HG02938 (cell line): ENCODE results near the gene ATP2B3.

Experiments
- ATAC-seq: cut with Tn5 transposase; IDR thresholded peaks from one replicate; pipeline ENCODE4 v1.9.1; 2021; ENCODE audit warnings: mild to moderate bottlenecking, moderate library complexity; ENCODE audit not compliant: unreplicated experiment

ATP2B3 gene

GRCh38 chrX:153507484-153508178 lies 9.8 kb upstream of the ATP2B3 start:
- ATAC-seq = no peak

GRCh38 chrX:153509592-153509991 lies 7.8 kb upstream of the ATP2B3 start:
- no peak for ATAC-seq

DNA sequence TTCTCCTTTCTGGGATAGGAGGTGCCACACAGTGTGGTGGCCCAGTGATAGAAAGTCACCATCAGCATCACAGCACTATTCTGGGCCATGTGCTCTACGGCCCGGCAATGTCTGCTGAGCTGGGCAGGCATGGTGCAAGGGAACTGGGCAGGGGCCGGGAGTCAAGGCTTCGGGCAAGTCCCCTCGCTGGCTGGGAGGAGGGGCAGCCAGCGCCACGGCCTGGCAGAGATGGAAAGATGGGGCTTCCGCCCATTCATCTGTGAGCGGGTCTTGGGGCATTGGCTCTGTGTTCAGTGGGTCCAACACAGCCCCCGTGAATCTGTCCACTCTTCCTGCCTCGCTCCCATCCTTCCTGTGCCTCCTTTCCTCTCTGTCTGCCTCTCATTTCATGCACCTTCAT lies 7.1 kb upstream of the ATP2B3 start:
- no peak for ATAC-seq

GRCh38 chrX:153511784-153512500 lies 5.5 kb upstream of the ATP2B3 start:
- no peak for ATAC-seq

- ATAC-seq = no peak
Measured at GRCh38 chrX:153512501-153512893, 4.9 kb upstream of the ATP2B3 start.

DNA sequence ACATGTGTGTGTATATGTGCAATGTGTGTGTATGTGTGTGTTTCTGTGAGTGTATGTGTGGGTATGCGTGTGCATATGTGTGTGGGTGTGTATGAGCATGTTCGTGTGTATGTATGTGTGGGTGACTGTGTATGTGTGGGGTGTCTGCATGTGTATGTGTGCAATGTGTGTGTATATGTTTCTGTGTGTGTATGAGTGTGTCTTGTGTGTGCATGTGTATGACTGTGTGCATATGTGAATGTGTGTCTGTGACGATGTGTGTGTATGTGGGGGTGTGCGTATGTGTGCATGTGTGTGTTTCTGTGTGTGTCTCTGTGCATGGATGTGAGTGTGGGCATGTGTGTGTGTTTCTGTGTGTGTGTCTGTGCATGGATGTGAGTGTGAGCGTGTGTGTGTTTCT lies 4.2 kb upstream of the ATP2B3 start:
- no peak for ATAC-seq

DNA sequence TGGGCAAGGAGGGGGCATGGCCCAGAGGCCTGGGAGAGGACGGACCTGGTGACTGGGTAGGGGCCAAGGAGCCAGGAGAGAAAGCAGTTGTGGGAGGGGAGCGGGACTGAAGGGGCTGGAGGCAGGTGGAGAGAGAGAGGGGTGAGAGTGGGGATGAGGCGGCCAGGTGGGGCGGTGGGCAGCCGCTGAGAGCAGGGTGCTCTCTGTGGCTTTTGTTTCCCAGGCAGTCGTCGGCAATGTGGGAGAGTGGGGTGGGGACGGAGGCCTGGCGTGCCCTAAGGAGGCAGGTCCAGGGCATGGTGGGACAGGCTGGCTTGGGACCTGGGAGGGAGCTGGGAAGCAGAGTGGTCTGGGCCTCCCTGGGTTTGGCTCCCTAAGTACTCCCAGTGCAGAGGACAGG lies 3.2 kb upstream of the ATP2B3 start:
- no peak for ATAC-seq

DNA sequence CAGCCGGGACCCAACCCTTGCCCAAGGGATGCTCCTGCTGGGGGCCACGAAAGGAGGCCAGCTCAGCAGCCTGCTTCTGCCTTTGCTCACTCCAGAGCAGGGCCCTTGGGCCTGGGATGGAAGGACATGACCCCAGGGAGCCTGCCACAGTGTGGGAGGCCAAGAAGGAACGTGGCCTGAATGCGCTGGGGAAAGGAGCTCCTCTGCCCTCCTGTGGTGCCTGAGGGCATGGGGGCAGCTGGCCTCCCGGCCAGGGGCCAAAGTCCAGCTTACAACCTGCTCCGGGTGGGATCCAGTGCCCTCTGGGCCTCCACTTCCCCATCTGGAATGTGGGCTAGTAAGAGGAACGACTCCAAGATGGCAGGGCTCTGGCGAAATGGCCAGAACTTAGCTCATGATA lies 2.0 kb upstream of the ATP2B3 start:
- ATAC-seq = no peak

GRCh38 chrX:153516073-153516472 lies 1.4 kb upstream of the ATP2B3 start:
- ATAC-seq = no peak

- no peak for ATAC-seq
Measured at GRCh38 chrX:153517946-153518834, 748 bp downstream of the ATP2B3 start.

DNA sequence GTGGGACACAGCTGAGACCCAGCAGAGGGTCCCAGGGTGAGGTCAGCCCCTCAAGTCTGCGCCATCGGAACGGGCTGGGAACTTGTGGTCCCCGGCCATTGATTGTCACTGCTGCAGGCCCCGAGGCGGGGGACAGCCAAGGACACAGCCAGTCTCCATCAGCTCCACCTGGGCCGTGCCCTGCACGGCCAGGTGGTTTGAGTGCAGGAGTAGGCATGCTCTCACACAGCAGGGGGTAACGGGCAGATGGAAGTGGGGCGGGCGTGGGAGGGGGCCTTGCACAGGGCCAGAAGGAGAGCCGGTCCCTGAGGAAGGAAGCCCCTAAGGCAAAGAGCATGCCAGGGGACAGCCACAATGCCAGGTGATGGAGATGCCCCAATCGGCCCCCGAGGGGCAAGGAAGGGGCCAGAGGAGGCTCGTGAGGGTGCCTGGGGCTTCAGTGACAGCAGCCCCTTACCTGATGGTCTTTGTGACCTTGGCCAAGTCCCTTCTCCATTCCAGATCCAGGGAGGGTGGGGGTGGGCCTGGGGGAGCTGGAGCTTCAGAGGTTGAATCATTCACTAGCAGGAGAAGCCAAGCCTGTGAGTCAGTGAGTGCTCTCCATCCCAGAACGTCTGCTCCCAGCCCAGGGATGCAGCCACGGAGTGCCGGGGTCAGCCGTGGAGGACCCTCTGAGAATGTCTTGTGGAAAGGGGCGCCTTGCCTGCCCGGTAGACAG lies 2.3 kb downstream of the ATP2B3 start:
- ATAC-seq = no peak

DNA sequence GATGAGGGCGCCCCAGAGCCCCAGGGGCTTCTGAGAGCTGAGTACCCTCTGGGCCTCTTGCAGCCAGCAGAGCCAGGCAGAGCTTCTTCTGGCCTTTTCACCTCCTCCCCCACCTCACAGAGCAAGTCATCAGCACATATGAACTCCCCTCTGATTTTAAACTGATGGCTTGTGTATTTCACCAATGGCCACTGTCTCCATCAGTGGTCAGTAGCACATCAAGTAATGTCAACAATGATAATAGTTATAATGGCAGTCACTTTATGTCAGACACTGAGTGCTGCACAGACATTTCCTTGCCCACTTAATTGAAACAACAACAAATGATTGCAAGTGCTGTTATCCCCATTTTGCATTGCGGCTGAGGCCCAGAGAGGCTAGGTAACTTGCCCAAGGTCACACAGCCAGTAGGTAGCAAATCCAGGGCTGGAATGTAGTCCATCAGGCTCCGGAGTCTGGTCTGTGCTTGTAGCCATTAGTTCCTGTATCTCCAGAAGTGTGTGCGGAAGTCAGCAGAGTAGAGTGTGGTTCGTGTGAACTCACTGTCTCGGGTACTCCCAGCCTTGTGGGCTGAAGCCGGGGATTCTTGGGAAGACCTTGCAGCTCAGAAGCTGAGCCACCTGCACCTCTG lies 3.0 kb downstream of the ATP2B3 start:
- no peak for ATAC-seq

DNA sequence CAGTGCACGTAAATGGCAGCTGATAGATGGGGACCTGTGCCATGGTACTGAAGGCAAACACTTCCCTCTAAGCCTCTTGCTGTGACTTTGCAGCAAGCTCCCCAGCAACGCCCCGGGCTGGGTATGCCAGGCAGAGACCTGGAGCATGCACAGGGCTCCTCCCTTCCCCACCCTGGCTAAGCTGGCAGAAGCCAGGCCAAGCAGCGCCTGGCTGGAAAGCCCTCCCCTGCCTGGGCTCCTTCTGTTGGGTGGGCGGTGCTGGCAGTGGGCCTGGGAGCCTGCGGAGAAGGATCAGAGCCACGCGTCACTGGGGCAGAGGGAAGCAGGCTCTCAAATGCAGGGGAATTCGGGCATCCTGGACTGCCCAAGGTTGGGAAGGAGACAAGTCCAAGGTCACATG lies 3.6 kb downstream of the ATP2B3 start:
- ATAC-seq = no peak

DNA sequence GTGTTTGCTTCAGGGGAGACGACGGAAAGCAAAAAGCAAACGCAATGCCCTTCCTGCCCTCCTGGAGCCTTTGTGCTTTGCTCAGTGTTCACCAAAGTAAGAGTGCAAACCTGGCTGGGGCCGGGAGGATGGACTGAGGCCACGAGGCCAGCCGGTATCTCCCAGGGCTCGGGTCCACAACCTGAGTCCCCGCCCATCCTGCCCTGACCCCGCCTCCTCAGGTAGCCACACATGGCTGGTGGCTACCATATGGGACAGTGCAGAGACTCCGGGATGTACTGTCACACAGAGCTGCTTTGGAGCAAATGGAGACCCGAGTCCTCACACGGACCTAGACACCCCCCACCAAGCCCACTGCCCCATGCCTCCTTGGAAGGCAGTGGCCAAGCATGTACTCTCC lies 4.8 kb downstream of the ATP2B3 start:
- ATAC-seq = no peak

GRCh38 chrX:153523269-153523668 lies 5.8 kb downstream of the ATP2B3 start:
- ATAC-seq = no peak

- ATAC-seq = no peak
Measured at GRCh38 chrX:153524234-153524633, 6.8 kb downstream of the ATP2B3 start.

DNA sequence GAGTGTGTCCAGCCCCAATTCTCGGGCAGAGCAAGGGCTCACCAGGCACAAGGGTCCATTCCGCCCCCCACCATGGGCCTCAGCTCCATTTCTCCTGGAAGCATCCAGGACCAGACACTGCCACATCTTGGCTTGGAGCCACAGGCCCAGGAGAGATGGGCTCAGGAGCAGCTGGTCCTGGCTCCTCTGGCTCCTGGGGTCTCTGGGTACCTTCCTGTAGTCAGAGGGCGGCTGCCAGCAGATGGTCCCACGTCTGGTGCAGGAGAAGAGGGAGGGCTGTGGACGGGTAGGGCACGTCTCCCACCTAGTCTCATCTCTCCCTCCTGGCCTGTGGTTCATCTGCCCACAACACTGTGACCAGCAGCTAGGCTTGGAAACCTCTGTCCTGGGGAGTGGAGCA lies 8.0 kb downstream of the ATP2B3 start:
- ATAC-seq = no peak

GRCh38 chrX:153526042-153526441 lies 8.6 kb downstream of the ATP2B3 start:
- ATAC-seq = no peak

GRCh38 chrX:153526801-153527200 lies 9.4 kb downstream of the ATP2B3 start:
- ATAC-seq = no peak

GRCh38 chrX:153527208-153527607 lies 9.8 kb downstream of the ATP2B3 start:
- no peak for ATAC-seq
